Measurements from ENCODE around the gene IFI6.
A peak's percentile ranks its signal among the peaks of the same experiment; 100 is the strongest.

The IFI6 gene

GRCh38 chr1:27661412-27662075, 10.4 kb downstream of the IFI6 start:
- TF ChIP-seq REST (IDR thresholded peaks at IDR 0.05; ENCODE audit: low read depth) (no peak), ZBTB7A (IDR thresholded peaks at IDR 0.05; ENCODE audit: low read depth) (no peak), RAD21 (IDR thresholded peaks at IDR 0.05; ENCODE audit: low read depth) (no peak), TCF12 (IDR thresholded peaks at IDR 0.05; ENCODE audit: low read depth) (no peak), YY1 (IDR thresholded peaks at IDR 0.05; ENCODE audit: low read depth) (no peak), MAX (IDR thresholded peaks at IDR 0.05) (no peak), USF1 (IDR thresholded peaks at IDR 0.05) (no peak), NFIC (IDR thresholded peaks at IDR 0.05) (no peak), EP300 (IDR thresholded peaks at IDR 0.05; ENCODE audit: borderline replicate concordance) (no peak), TAF1 (IDR thresholded peaks at IDR 0.05; ENCODE audit: low read depth) (no peak), CEBPB (IDR thresholded peaks at IDR 0.05) (no peak), FOXM1 (IDR thresholded peaks at IDR 0.05; ENCODE audit: borderline replicate concordance, low read depth) (no peak)

- TF ChIP-seq MAX (IDR thresholded peaks at IDR 0.05) (no peak), FOXM1 (IDR thresholded peaks at IDR 0.05; ENCODE audit: borderline replicate concordance, low read depth) (no peak)
Measured at GRCh38 chr1:27660300-27660835, 11.6 kb downstream of the IFI6 start.

- TF ChIP-seq TAF1 (IDR thresholded peaks at IDR 0.05; ENCODE audit: low read depth) (0 out of 2 replicates have a peak, but pooled peaks have one; percentile 35), TEAD4 (IDR thresholded peaks at IDR 0.05) (no peak), CREB1 (IDR thresholded peaks at IDR 0.05; ENCODE audit: low read depth) (peak; percentile 74), EP300 (IDR thresholded peaks at IDR 0.05; ENCODE audit: borderline replicate concordance) (no peak), CEBPB (IDR thresholded peaks at IDR 0.05) (0 out of 2 replicates have a peak, but pooled peaks have one; percentile 3), YY1 (IDR thresholded peaks at IDR 0.05; ENCODE audit: low read depth) (peak; percentile 52; the same call in 1 of the 2 replicates), ZBTB7A (IDR thresholded peaks at IDR 0.05; ENCODE audit: low read depth) (peak; percentile 97)
Measured at GRCh38 chr1:27659497-27660299, 12.3 kb downstream of the IFI6 start.

- no peak for TF ChIP-seq YY1 (IDR thresholded peaks at IDR 0.05; ENCODE audit: low read depth)
- no peak for TF ChIP-seq RAD21 (IDR thresholded peaks at IDR 0.05; ENCODE audit: low read depth)
- no peak for TF ChIP-seq TAF1 (IDR thresholded peaks at IDR 0.05; ENCODE audit: low read depth)
- no peak for TF ChIP-seq CREB1 (IDR thresholded peaks at IDR 0.05; ENCODE audit: low read depth)
- TF ChIP-seq USF1 (IDR thresholded peaks at IDR 0.05), result no peak
- no peak for TF ChIP-seq EGR1 (IDR thresholded peaks at IDR 0.05)
- TF ChIP-seq REST (IDR thresholded peaks at IDR 0.05; ENCODE audit: low read depth), result no peak
Measured at GRCh38 chr1:27658951-27659496, 13.0 kb downstream of the IFI6 start.

GRCh38 chr1:27656157-27656893, 15.7 kb downstream of the IFI6 start:
- TF ChIP-seq EP300 (IDR thresholded peaks at IDR 0.05; ENCODE audit: borderline replicate concordance) (no peak), MAX (IDR thresholded peaks at IDR 0.05) (peak; percentile 41; the same call in 1 of the 2 replicates)
